HepG2 (cell line): Measurements from ENCODE around the gene THSD4. TPM values are rescaled to one million over a fixed set of nuclear protein-coding genes. Genes with fewer than 3 reads are reported as not detected.

Experiments used
- ATAC-seq: fragments of 200-7000 bp; cut with Tn5 transposase; 3 replicates; pipeline ENCODE4 v1.9.1; 2020; ENCODE audit warnings: mild to moderate bottlenecking, moderate library complexity
- BruUV-seq: library from RNA; stranded (reverse); fragments of 400-500 nt; replicated peaks from 2 replicates; lab custom pipeline; 2021; lab: Mats Ljungman, UMichigan
- CTCF ChIA-PET: fragments of 300-600 bp; formaldehyde crosslinking; extraction: SDS; loops from one replicate; lab custom pipeline; 2021; ENCODE audit warnings: low total read pairs, inconsistent platforms, low intra/inter-chr PET ratio; lab: Yijun Ruan, JAX
- POLR2A ChIA-PET: fragments of 350-600 bp; sonication (Branson Sonifier 250); formaldehyde crosslinking; loops from one replicate; lab custom pipeline; 2020; ENCODE audit warnings: antibody characterized with exemption, inconsistent platforms; lab: Yijun Ruan, JAX
- DNase-seq: peaks from one replicate; pipeline ENCODE4 v3.0.0-alpha.2; 2015; ENCODE audit warnings: low spot score
- FAIRE-seq: peaks from 3 replicates; lab custom pipeline; 2011; peaks lifted over from hg19 to GRCh38; lab: Jason Lieb, UNC
- H2AFZ ChIP-seq: one replicate; pipeline ENCODE4 v1.6.1; 2011; ENCODE audit warnings: low read length, inconsistent platforms
- H3K27ac ChIP-seq: fragments of 300-600 bp; 3 replicates; pipeline ENCODE4 v1.8.0; 2011; ENCODE audit warnings: mixed run types, mild to moderate bottlenecking, mixed read lengths, low read length, inconsistent platforms; ENCODE audit not compliant: insufficient read depth; ENCODE audit errors: extremely low read length
- H3K27me3 ChIP-seq, 2 experiments: fragments of 200-600 bp in 1 of 2; 2 replicates in 1 of 2; 3 replicates in 1 of 2; pipeline versions ENCODE4 v1.6.0 to v1.8.0; 2011; ENCODE audit warnings: low read length in 2 of 2, mild to moderate bottlenecking in 2 of 2, moderate library complexity in 2 of 2, inconsistent platforms in 1 of 2; ENCODE audit not compliant: insufficient read depth in 2 of 2, control insufficient read depth in 1 of 2
- H3K36me3 ChIP-seq, 2 experiments: fragments of 200-600 bp in 1 of 2; replicated peaks in 1 of 2; 2 replicates in 1 of 2; 3 replicates in 1 of 2; pipeline versions ENCODE4 v1.5.1 to v1.8.0; 2011; ENCODE audit warnings: low read length in 2 of 2, inconsistent platforms in 1 of 2; ENCODE audit not compliant: insufficient read depth in 2 of 2, control insufficient read depth in 1 of 2
- H3K4me1 ChIP-seq: 2 replicates; pipeline ENCODE4 v1.5.1; 2012; ENCODE audit warnings: low read length, inconsistent platforms; ENCODE audit not compliant: insufficient read depth
- H3K4me2 ChIP-seq: 2 replicates; pipeline ENCODE4 v1.6.0; 2011; ENCODE audit warnings: low read depth, low read length, inconsistent platforms
- H3K4me3 ChIP-seq, 3 experiments: fragments of 200-600 bp in 1 of 3; sonication (generic), shearing (Covaris generic) in 1 of 3; replicated peaks in 1 of 3; 2 replicates each; pipeline ENCODE4 v1.5.1; 2011 to 2016; ENCODE audit warnings: low read length in 3 of 3, inconsistent platforms in 2 of 3, low read depth in 2 of 3, mild to moderate bottlenecking in 2 of 3, control low read depth in 1 of 3, mixed read lengths in 1 of 3; ENCODE audit not compliant: insufficient read depth in 1 of 3
- H3K79me2 ChIP-seq: one replicate; pipeline ENCODE4 v1.6.1; 2011; ENCODE audit warnings: low read length, inconsistent platforms; ENCODE audit not compliant: insufficient read depth
- H3K9ac ChIP-seq: 2 replicates; pipeline ENCODE4 v1.6.0; 2011; ENCODE audit warnings: mild to moderate bottlenecking, low read depth, low read length, inconsistent platforms; ENCODE audit not compliant: insufficient read depth
- H3K9me3 ChIP-seq: 2 replicates; pipeline ENCODE4 v1.5.1; 2012; ENCODE audit warnings: mild to moderate bottlenecking, low read length
- H4K20me1 ChIP-seq: 2 replicates; pipeline ENCODE4 v1.6.0; 2011; ENCODE audit warnings: inconsistent platforms, mild to moderate bottlenecking, low read length, moderate library complexity; ENCODE audit not compliant: insufficient read depth
- KLF16 ChIP-seq, 2 experiments: sonication (generic) in 1 of 2; formaldehyde crosslinking in 1 of 2; IDR thresholded peaks; 2 replicates each; pipeline versions ENCODE4 v1.6.1 to v1.8.0; 2016 to 2023; ENCODE audit warnings: missing genetic modification reagents in 2 of 2, missing compliant biosample characterization in 1 of 2
- SRF ChIP-seq: IDR thresholded peaks from 2 replicates; pipeline ENCODE4 v1.6.1; 2011; ENCODE audit warnings: mild to moderate bottlenecking, low read depth, low read length, moderate library complexity
- ZSCAN22 ChIP-seq: sonication (generic); formaldehyde crosslinking; IDR thresholded peaks from 2 replicates; pipeline ENCODE4 v1.4.0; 2020; ENCODE audit warnings: mild to moderate bottlenecking, missing genetic modification reagents
- WGBS: methylation state at CpG from one replicate; pipeline ENCODE4 v1.1.6; 2017; ENCODE audit warnings: low lambda C conversion rate; 5-methylcytosine and 5-hydroxymethylcytosine counted together
- in situ Hi-C: cut with HindIII; loops from 2 replicates; pipeline ENCODE4 v1.10.0; 2017; ENCODE audit warnings: low pct_unique_long_range_greater_than_20kb; ENCODE audit not compliant: extremely low pct_ligation_motif_present
- intact Hi-C: fragments of 100-400 bp; cut with micrococcal nuclease; formaldehyde crosslinking; loops from one replicate; pipeline ENCODE4 v1.10.0; 2022; ENCODE audit not compliant: unreplicated experiment
- polyA plus RNA-seq, 8 experiments: library from polyadenylated mRNA; depleted of rRNA in 3 of 8; stranded (reverse) in 7 of 8; unstranded in 1 of 8; fragments of >200 nt; fragmentation: Illumina TruSeq in 4 of 8; extraction: Trizol in 4 of 8; gene quantifications; 2 replicates each; pipeline versions ENCODE4 v1.2.1 to v1.2.3, GENCODE V29; 2011 to 2016; ENCODE audit warnings: low read depth in 4 of 8, missing spikeins in 1 of 8, mixed read lengths in 1 of 8; ENCODE audit not compliant: insufficient read depth in 1 of 8
- total RNA-seq, 5 experiments: library from RNA; depleted of rRNA; stranded (reverse); fragments of >200 nt; fragmentation: Illumina TruSeq; extraction: Trizol; gene quantifications; 2 replicates each; pipeline ENCODE4 v1.2.3, GENCODE V29; 2016; ENCODE audit warnings: low read depth in 1 of 5
- TF ChIP-seq, protein P1 (sequence below): IDR thresholded peaks from 2 replicates; pipeline ENCODE4 v1.6.1; 2016; ENCODE audit warnings: missing compliant biosample characterization, missing genetic modification reagents, borderline replicate concordance
- TF ChIP-seq, protein P2 (sequence below): sonication (generic); formaldehyde crosslinking; IDR thresholded peaks from 2 replicates; pipeline ENCODE4 v1.8.0; 2022; ENCODE audit warnings: missing genetic modification reagents, mild to moderate bottlenecking, moderate library complexity, borderline replicate concordance
- TF ChIP-seq, protein P3 (sequence below): sonication (generic); formaldehyde crosslinking; IDR thresholded peaks from 2 replicates; pipeline ENCODE4 v1.4.0; 2020; ENCODE audit warnings: mild to moderate bottlenecking, missing genetic modification reagents
- TF ChIP-seq, protein P4 (sequence below): sonication (generic); formaldehyde crosslinking; IDR thresholded peaks from 2 replicates; pipeline ENCODE4 v1.8.1; 2023; ENCODE audit warnings: mild to moderate bottlenecking, missing genetic modification reagents
- TF ChIP-seq, protein P5 (sequence below): fragments of 450-650 bp; IDR thresholded peaks from 2 replicates; pipeline ENCODE4 v1.6.1; 2017

THSD4 gene
- total and polyA plus RNA-seq, 2 of the 13 experiments (the other 11 are each of a cell fraction or from before 2014, with no cell fraction given) = 0.07 to 0.21 TPM

DNA sequence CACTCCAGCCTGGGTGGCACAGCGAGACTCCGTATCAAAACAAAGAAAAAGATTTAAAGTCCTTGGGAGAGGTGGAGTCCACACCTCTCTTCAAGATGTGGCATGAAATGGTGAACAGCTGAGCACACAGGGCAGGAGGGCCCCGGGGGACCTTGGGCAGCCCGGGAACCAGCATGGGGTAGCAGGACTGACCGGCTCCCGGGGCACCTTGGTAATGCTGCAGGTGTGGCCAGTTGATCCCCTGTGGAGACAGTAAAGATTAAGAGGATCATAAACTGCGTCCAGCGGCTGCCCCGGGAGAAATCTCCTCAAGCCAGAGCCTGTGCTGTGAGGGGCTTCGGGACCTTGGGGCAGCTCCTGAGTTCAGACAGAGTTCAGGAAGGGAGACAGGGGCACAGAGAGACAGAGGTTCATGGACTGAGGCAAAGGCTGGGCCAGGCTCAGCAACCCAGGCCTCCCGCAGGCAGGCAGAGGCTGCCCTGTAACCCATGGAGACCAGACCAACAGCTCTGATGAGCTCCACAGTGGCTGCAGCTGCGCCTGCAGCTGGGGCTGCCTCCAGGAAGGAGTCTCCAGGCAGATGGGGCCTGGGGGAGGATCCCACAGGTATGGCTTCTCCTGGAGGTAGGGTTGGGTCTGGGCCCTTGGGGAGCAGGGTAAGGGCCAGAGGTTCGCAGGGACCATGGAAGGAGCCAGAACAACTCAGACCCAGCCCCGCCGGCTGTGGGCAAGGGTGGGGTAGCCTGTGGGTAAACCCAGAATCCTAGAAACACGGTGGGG is 695.2 kb downstream of the THSD4 start, which contains the start of gene NR2E3:
Gene NR2E3, plus strand, starts transcription at position 299 of the 780 bp plus-strand sequence. Its CDS starts 190 bp downstream, at position 489.
- Histone ChIP-seq H2AFZ (no peak within 1 kb of the TSS), H3K27ac (no peak within 1 kb of the TSS), H3K9me3 (no peaks in the 10 kb centered on the region), H3K36me3 (no peaks in the 10 kb centered on the region), H4K20me1 (no peaks in the 10 kb centered on the region), H3K79me2 (no peaks in the 10 kb centered on the region), H3K4me2 (no peak within 1 kb of the TSS), H3K4me3 (no peak within 1 kb of the TSS), H3K4me1 (no peaks in the 10 kb centered on the region), H3K27me3 (peaks cover 18 to 42% of the 10 kb centered on the region in 2 experiments; a peak in 4 of 5 replicates), H3K9ac (no peak within 1 kb of the TSS)
- no peak; the same call in 2 of the 3 replicates for ATAC-seq
- intact Hi-C loops (no loop called here), in situ Hi-C loops (no loop called here)
- no peak for DNase-seq
- ChIA-PET CTCF (no interaction called here), POLR2A (no interaction called here)
- no peak for FAIRE-seq
- BruUV-seq = no TSS peak
- 38% methylated on average over 11 of the region's 16 CpGs for WGBS
- TF ChIP-seq, protein P1, sequence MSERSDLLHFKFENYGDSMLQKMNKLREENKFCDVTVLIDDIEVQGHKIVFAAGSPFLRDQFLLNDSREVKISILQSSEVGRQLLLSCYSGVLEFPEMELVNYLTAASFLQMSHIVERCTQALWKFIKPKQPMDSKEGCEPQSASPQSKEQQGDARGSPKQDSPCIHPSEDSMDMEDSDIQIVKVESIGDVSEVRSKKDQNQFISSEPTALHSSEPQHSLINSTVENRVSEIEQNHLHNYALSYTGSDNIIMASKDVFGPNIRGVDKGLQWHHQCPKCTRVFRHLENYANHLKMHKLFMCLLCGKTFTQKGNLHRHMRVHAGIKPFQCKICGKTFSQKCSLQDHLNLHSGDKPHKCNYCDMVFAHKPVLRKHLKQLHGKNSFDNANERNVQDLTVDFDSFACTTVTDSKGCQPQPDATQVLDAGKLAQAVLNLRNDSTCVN (CRISPR knock-in tag) = no peak
- TF ChIP-seq ZSCAN22 = no peak
- TF ChIP-seq, protein P2, sequence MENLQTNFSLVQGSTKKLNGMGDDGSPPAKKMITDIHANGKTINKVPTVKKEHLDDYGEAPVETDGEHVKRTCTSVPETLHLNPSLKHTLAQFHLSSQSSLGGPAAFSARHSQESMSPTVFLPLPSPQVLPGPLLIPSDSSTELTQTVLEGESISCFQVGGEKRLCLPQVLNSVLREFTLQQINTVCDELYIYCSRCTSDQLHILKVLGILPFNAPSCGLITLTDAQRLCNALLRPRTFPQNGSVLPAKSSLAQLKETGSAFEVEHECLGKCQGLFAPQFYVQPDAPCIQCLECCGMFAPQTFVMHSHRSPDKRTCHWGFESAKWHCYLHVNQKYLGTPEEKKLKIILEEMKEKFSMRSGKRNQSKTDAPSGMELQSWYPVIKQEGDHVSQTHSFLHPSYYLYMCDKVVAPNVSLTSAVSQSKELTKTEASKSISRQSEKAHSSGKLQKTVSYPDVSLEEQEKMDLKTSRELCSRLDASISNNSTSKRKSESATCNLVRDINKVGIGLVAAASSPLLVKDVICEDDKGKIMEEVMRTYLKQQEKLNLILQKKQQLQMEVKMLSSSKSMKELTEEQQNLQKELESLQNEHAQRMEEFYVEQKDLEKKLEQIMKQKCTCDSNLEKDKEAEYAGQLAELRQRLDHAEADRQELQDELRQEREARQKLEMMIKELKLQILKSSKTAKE (CRISPR knock-in tag) = no peak
- TF ChIP-seq, protein P3, sequence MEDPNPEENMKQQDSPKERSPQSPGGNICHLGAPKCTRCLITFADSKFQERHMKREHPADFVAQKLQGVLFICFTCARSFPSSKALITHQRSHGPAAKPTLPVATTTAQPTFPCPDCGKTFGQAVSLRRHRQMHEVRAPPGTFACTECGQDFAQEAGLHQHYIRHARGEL (CRISPR knock-in tag) = no peak
- TF ChIP-seq KLF16 (CRISPR knock-in tag; IDR thresholded peaks at IDR 0.05) = no peak
- TF ChIP-seq, protein P4, sequence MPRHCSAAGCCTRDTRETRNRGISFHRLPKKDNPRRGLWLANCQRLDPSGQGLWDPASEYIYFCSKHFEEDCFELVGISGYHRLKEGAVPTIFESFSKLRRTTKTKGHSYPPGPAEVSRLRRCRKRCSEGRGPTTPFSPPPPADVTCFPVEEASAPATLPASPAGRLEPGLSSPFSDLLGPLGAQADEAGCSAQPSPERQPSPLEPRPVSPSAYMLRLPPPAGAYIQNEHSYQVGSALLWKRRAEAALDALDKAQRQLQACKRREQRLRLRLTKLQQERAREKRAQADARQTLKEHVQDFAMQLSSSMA (CRISPR knock-in tag) = no peak
- TF ChIP-seq, protein P5, sequence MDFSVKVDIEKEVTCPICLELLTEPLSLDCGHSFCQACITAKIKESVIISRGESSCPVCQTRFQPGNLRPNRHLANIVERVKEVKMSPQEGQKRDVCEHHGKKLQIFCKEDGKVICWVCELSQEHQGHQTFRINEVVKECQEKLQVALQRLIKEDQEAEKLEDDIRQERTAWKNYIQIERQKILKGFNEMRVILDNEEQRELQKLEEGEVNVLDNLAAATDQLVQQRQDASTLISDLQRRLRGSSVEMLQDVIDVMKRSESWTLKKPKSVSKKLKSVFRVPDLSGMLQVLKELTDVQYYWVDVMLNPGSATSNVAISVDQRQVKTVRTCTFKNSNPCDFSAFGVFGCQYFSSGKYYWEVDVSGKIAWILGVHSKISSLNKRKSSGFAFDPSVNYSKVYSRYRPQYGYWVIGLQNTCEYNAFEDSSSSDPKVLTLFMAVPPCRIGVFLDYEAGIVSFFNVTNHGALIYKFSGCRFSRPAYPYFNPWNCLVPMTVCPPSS = no peak
- TF ChIP-seq SRF = no peak
- TF ChIP-seq, all 625 proteins: peak for 0
